BLaER1 treated with 17β-estradiol and CSF1 and Interleukin-3, amounts not matched to agents 10 nM and 100 nM (cell line): ENCODE measurements around the gene RDH11.

Experiments
- H3K27ac ChIP-seq, 11 experiments: shearing (Covaris generic); formaldehyde crosslinking; 2 replicates each; pipeline ENCODE4 v1.8.1; 2022
- H3K27me3 ChIP-seq, 11 experiments: shearing (Covaris generic); formaldehyde crosslinking; 2 replicates each; pipeline ENCODE4 v1.8.1; 2022
- H3K36me3 ChIP-seq, 11 experiments: shearing (Covaris generic); formaldehyde crosslinking; 2 replicates each; pipeline ENCODE4 v1.8.1; 2022
- H3K4me1 ChIP-seq, 10 experiments: shearing (Covaris generic); formaldehyde crosslinking; 2 replicates each; pipeline ENCODE4 v1.8.1; 2022
- H3K4me2 ChIP-seq, 11 experiments: shearing (Covaris generic); formaldehyde crosslinking; 2 replicates each; pipeline ENCODE4 v1.8.1; 2022
- H3K4me3 ChIP-seq, 10 experiments: shearing (Covaris generic); formaldehyde crosslinking; 2 replicates each; pipeline ENCODE4 v1.8.1; 2022
- H3K9ac ChIP-seq, 11 experiments: shearing (Covaris generic); formaldehyde crosslinking; 2 replicates each; pipeline ENCODE4 v1.8.1; 2022
- H3K9me3 ChIP-seq, 11 experiments: shearing (Covaris generic); formaldehyde crosslinking; replicated peaks in 1 of 11; 2 replicates each; pipeline ENCODE4 v1.8.1; 2022
- H4K20me1 ChIP-seq, 11 experiments: shearing (Covaris generic); formaldehyde crosslinking; 2 replicates each; pipeline ENCODE4 v1.8.1; 2022
- Cebpa-rat ChIP-seq, 11 experiments: shearing (Covaris generic); IDR thresholded peaks; 2 replicates each; pipeline ENCODE4 v1.8.1; 2022

The RDH11 gene

DNA sequence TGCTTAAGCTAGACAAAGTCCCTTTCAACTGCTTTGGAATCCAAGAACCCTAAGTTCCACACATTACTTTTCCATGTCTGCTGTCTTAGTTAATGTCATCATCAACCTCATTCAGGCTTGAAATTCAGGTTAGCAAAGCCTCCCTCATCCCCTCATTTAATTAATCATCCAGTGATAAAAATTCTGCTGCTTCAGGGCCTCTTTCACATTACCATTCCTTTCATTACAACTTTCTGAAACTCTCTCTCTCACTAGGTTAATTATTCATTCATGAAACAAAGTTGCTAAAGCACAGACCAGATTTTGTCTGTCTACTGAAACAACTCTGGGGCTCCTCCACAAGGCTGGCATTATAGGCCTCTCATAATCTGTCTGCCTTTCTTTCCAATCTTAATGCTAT, 11.7 kb downstream of the RDH11 start:
- H3K27ac ChIP-seq, result no peak overlapping the region
- peaks cover 75 to 100% (median 96%) of the 10 kb centered on the region in 11 experiments for H3K36me3 ChIP-seq
- no peak overlapping the region for H3K4me2 ChIP-seq
- H3K9me3 ChIP-seq, result no peaks in the 10 kb centered on the region
- no peaks in the 10 kb centered on the region for H3K27me3 ChIP-seq
- H3K4me1 ChIP-seq, result peaks cover 0 to 38% (median 10%) of the 10 kb centered on the region in 10 experiments; a peak in 10 of 20 replicates
- no peak overlapping the region for H3K9ac ChIP-seq
- TF ChIP-seq Cebpa-rat (IDR thresholded peaks at IDR 0.05), result no peak
- no peak overlapping the region for H3K4me3 ChIP-seq
- peaks cover 0 to 18% (median 0%) of the 10 kb centered on the region in 11 experiments; a peak in 3 of 22 replicates for H4K20me1 ChIP-seq

DNA sequence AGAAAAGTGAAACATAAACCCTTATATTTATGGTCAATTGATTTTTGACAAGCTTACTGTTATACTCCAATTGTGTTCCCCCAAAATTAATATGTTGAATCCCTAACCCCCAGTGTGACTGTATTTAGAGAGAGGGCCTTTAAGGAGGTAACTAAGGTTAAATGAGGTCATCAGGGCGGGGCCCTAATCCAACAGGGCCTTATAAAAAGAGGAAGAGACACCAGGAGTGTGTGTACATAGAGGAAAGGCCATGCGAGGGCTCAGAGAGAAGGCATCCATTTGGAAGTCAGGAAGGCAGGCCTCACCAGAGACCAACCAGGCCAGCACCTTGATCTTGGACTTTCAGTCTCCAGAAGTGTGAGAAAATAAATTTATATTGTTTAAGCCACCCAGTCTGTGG, 14.6 kb downstream of the RDH11 start:
- no peaks in the 10 kb centered on the region for H3K27me3 ChIP-seq
- no peak for TF ChIP-seq Cebpa-rat (IDR thresholded peaks at IDR 0.05)
- no peaks in the 10 kb centered on the region for H3K9me3 ChIP-seq
- peak overlapping the region in 5 of 11 experiments; percentile 23 to 80 (median 57); a peak in 10 of 22 replicates for H3K4me2 ChIP-seq
- H4K20me1 ChIP-seq, result peaks cover 0 to 9% (median 0%) of the 10 kb centered on the region in 11 experiments; a peak in 2 of 22 replicates
- H3K27ac ChIP-seq, result peak overlapping the region in 6 of 11 experiments; percentile 2 to 80 (median 64); a peak in 11 of 22 replicates
- peak overlapping the region in 3 of 11 experiments; percentile 24 to 42 (median 34); a peak in 2 of 22 replicates for H3K9ac ChIP-seq
- no peak overlapping the region for H3K4me3 ChIP-seq
- H3K4me1 ChIP-seq, result peaks cover 0 to 52% (median 10%) of the 10 kb centered on the region in 10 experiments; a peak in 11 of 20 replicates
- peaks cover 63 to 99% (median 86%) of the 10 kb centered on the region in 11 experiments for H3K36me3 ChIP-seq

DNA sequence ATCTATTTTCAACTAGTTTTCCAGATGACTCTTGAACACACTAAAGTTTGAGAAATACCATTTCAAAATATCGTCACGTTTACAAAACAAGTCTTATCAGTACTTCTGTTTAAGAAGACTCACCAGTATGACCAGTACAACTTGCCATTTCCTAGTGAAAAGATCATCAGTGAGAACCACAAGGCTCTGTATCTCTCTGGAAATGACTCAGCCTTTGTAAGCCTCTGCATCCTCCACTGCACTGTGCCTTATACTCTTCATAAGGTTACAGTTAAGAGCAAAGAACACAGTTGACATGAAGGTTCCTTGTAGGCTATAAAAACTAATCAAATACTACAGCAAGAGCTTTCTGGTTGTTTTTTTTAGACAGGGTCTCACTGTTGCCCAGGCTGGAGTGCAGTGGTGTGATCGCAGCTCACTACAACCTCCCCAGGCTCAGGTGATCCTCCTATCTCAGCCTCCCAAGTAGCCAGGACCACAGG, 15.4 kb downstream of the RDH11 start:
- peaks cover 0 to 5% (median 0%) of the 10 kb centered on the region in 11 experiments; a peak in 1 of 22 replicates for H4K20me1 ChIP-seq
- peak overlapping the region in 1 of 11 experiments; percentile 42; a peak in 2 of 22 replicates for H3K9ac ChIP-seq
- H3K9me3 ChIP-seq, result no peaks in the 10 kb centered on the region
- peak overlapping the region in 5 of 11 experiments; percentile 34 to 80 (median 71); a peak in 10 of 22 replicates for H3K27ac ChIP-seq
- no peak overlapping the region for H3K4me3 ChIP-seq
- no peak for TF ChIP-seq Cebpa-rat (IDR thresholded peaks at IDR 0.05)
- H3K4me1 ChIP-seq, result peaks cover 5 to 58% (median 15%) of the 10 kb centered on the region in 10 experiments; a peak in 18 of 20 replicates
- peak overlapping the region in 4 of 11 experiments; percentile 51 to 80 (median 63); a peak in 8 of 22 replicates for H3K4me2 ChIP-seq
- peaks cover 55 to 95% (median 78%) of the 10 kb centered on the region in 11 experiments for H3K36me3 ChIP-seq
- no peaks in the 10 kb centered on the region for H3K27me3 ChIP-seq

DNA sequence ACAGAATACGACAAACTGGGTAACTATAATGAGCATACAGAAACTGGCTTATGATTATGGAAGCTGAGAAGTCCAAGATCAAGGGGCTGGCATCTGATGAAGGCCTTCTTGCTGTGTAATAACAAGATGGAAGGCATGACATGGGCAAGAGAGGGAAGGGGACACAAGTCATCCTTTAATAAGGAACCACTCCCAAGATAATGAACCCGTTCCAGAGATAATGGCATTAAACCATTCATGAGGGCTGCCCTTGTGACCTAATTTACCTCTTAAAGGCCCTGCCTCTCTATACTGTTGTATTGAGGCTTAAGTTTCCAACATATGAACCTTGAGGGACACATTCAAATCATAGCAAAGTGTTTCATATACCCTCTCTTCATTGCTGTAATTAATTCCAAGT, 16.6 kb downstream of the RDH11 start:
- H3K36me3 ChIP-seq, result peaks cover 44 to 83% (median 67%) of the 10 kb centered on the region in 11 experiments
- no peak overlapping the region for H3K9ac ChIP-seq
- peaks cover 5 to 59% (median 17%) of the 10 kb centered on the region in 10 experiments; a peak in 18 of 20 replicates for H3K4me1 ChIP-seq
- H3K4me3 ChIP-seq, result no peak overlapping the region
- no peak overlapping the region for H3K4me2 ChIP-seq
- no peaks in the 10 kb centered on the region for H3K9me3 ChIP-seq
- H3K27me3 ChIP-seq, result no peaks in the 10 kb centered on the region
- no peak overlapping the region for H3K27ac ChIP-seq
- H4K20me1 ChIP-seq, result peaks cover under 1 to 3% (median 2%) of the 10 kb centered on the region in 11 experiments; a peak in 16 of 22 replicates
- TF ChIP-seq Cebpa-rat (IDR thresholded peaks at IDR 0.05), result no peak

DNA sequence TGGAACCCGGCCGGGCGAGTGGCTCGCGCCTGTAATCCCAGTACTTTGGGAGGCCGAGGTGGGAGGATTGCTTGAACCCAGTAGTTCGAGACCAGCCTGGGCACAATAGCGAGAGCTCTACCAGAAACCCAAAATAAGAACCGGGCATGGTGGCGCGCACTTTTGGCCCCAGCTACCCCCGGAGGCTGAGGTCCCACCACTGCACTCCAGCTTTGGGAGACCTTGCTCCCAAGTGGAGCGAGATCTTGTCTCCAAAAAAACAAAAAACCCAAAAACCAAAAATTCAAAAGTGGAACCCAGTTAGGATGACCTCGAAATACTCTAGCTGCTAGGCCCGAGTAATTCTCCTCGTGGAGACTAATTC, 20.4 kb downstream of the RDH11 start:
- Histone ChIP-seq H3K27ac (peak overlapping the region; percentile 88 to 100 (median 98)), H3K4me1 (peaks cover 19 to 63% (median 28%) of the 10 kb centered on the region in 10 experiments), H3K4me2 (peak overlapping the region; percentile 74 to 97 (median 91)), H3K27me3 (no peaks in the 10 kb centered on the region), H3K36me3 (peaks cover 21 to 58% (median 31%) of the 10 kb centered on the region in 11 experiments), H4K20me1 (peaks cover 37 to 41% (median 40%) of the 10 kb centered on the region in 11 experiments; a peak in 21 of 22 replicates), H3K9me3 (no peaks in the 10 kb centered on the region), H3K9ac (peak overlapping the region; percentile 87 to 100 (median 98)), H3K4me3 (peak overlapping the region; percentile 85 to 99 (median 93))
- no peak for TF ChIP-seq Cebpa-rat (IDR thresholded peaks at IDR 0.05)

DNA sequence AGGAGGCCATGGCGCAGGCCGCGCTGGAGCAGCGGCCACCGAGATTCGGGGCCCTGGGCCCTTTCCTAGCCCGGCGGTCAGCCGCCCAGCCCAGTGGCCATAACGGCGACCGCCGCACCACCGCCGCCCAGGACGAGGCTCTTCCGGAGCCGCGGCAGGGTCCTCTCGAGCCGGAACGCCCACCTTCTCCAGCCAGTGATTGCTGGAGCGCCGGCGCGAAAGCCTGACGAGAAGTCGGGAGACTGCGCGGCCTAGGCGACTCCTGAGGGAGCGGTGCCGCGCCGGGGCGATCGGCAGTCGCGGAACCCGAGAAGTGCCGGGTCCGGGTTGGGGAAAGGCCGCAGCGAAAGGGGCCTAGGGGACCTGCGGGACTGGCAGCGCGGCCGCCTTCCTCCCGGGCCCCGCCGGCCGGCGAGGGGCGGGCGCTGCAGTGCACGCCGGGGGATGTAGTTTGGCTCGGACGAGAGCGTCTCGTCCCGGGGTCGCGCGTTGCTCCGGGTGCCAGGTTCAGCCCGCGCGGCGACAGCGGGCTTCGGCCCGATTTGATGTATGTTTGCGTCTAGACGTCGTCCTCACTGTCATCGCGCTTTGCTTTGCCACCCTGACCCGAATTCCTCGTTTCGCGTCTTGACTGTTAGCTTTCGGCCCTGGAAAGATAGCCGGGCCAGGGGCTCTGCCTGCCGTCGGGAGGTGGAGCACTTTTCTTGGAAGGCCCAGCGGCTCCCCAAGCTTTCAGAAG, 20.9 kb downstream of the RDH11 start, which contains the start of gene VTI1B:
Gene VTI1B (minus strand): TSS at position 153 of the 739 bp plus-strand sequence. CDS start 143 bp downstream, at position 10.
- no peak for TF ChIP-seq Cebpa-rat (IDR thresholded peaks at IDR 0.05)
- H3K4me1 ChIP-seq, result peaks cover 19 to 61% (median 27%) of the 10 kb centered on the region in 10 experiments
- H3K4me3 ChIP-seq, result peak within 1 kb of the TSS; percentile 85 to 99 (median 93)
- peaks cover 21 to 58% (median 32%) of the 10 kb centered on the region in 11 experiments for H3K36me3 ChIP-seq
- peak within 1 kb of the TSS; percentile 87 to 100 (median 98) for H3K9ac ChIP-seq
- peak within 1 kb of the TSS; percentile 88 to 100 (median 98) for H3K27ac ChIP-seq
- no peaks in the 10 kb centered on the region for H3K27me3 ChIP-seq
- peak within 1 kb of the TSS; percentile 74 to 97 (median 91) for H3K4me2 ChIP-seq
- H4K20me1 ChIP-seq, result peaks cover 43 to 47% (median 45%) of the 10 kb centered on the region in 11 experiments; a peak in 21 of 22 replicates
- H3K9me3 ChIP-seq, result no peaks in the 10 kb centered on the region

DNA sequence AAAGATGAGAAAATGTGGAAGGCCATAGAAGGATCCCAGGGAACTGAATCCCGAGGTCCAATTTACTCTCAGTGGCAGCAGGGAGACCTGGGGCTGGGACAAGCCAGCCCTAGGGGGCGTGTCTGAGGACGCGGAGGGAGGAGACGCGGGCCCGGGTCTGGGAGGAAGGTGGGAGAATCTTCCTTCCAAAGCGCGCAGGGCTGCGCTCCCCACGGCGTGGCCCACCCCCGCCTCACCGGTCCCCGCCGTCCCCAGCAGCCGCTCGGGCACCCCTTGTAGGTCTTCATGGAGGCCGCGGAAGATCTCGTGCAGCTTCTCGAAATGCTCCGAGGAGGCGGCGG, 21.5 kb downstream of the RDH11 start:
- Histone ChIP-seq H3K4me3 (peak overlapping the region; percentile 85 to 99 (median 93)), H3K36me3 (peaks cover 20 to 53% (median 33%) of the 10 kb centered on the region in 11 experiments), H3K9me3 (no peaks in the 10 kb centered on the region), H3K4me2 (peak overlapping the region; percentile 74 to 97 (median 91)), H3K9ac (peak overlapping the region; percentile 87 to 100 (median 98)), H3K27me3 (no peaks in the 10 kb centered on the region), H4K20me1 (peaks cover 48 to 52% (median 51%) of the 10 kb centered on the region in 11 experiments; a peak in 21 of 22 replicates), H3K27ac (peak overlapping the region; percentile 88 to 100 (median 98)), H3K4me1 (peaks cover 19 to 61% (median 27%) of the 10 kb centered on the region in 10 experiments)
- TF ChIP-seq Cebpa-rat (IDR thresholded peaks at IDR 0.05), result no peak

DNA sequence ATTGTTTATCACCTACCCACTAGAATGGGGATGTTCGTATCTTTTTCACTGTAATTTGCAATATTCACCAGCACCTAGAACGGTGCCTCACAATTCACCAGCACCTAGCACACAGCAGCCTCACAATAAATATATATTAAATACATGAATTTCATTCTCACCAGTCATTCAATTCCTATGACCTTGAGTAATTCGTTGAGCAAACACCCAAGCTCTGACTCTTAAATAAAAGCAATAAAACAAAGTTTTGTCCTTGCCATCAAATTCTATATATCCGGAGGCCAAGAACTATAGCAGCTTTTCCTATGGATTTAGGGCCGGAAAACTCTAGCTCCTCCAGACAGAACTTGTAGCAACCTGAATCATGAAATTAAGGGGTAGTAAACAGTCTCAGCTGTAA, 22.1 kb downstream of the RDH11 start:
- Histone ChIP-seq H3K9ac (peak overlapping the region; percentile 87 to 100 (median 98)), H4K20me1 (peaks cover 54 to 59% (median 57%) of the 10 kb centered on the region in 11 experiments; a peak in 21 of 22 replicates), H3K9me3 (no peaks in the 10 kb centered on the region), H3K4me2 (peak overlapping the region; percentile 74 to 97 (median 91)), H3K36me3 (peaks cover 14 to 49% (median 27%) of the 10 kb centered on the region in 11 experiments), H3K4me3 (peak overlapping the region; percentile 85 to 99 (median 93)), H3K27me3 (no peaks in the 10 kb centered on the region), H3K27ac (peak overlapping the region in 6 of 11 experiments; percentile 88 to 100 (median 98); a peak in 9 of 22 replicates), H3K4me1 (peaks cover 19 to 67% (median 27%) of the 10 kb centered on the region in 10 experiments)
- no peak for TF ChIP-seq Cebpa-rat (IDR thresholded peaks at IDR 0.05)
